Activated effector memory CD4-positive, alpha-beta T cell treated with Interleukin-2 at 50 U/mL for 16 hours (primary cell): ENCODE results near the gene GABRG3.

Experiments used
- DNase-seq: peaks from one replicate; pipeline ENCODE4 v3.0.0-alpha.2; 2020

Gene GABRG3

DNA sequence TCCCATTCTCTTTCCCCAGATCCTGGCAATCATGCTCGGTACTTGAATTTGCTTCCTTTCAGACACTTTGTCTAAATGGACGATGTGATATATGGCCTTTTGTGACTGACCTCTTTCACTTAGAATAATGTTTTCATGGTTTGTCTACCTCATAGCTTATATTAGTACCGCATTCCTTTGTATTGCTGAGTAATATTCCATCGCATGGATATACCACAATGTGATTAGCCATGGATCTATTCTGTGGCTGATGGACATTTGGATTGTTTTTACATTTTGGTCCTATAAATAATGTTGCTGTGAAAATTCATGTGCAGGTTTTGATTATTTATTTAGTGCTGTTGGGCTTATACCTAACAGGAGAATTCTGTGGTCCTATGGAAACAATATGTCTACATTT lies 458.6 kb downstream of the GABRG3 start:
- no peak for DNase-seq

DNA sequence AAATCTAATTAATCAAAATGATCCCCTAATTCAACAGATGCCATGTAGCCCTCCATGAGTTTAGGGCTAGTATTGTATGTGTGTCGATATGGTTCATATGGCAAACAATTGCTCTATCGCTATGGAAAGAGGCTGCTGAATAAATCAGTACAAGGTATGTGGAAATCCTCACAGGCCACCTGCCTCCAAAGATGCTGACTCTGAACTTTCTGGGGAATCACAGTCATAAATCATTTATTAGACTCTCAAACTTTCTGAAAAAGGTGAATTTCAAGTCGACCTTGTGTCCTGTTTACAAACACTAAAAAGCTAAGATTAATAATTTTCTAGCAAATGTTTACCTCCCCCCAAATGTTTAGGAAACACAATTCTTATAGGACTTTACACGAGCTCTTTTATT lies 462.6 kb downstream of the GABRG3 start:
- DNase-seq: no peak

DNA sequence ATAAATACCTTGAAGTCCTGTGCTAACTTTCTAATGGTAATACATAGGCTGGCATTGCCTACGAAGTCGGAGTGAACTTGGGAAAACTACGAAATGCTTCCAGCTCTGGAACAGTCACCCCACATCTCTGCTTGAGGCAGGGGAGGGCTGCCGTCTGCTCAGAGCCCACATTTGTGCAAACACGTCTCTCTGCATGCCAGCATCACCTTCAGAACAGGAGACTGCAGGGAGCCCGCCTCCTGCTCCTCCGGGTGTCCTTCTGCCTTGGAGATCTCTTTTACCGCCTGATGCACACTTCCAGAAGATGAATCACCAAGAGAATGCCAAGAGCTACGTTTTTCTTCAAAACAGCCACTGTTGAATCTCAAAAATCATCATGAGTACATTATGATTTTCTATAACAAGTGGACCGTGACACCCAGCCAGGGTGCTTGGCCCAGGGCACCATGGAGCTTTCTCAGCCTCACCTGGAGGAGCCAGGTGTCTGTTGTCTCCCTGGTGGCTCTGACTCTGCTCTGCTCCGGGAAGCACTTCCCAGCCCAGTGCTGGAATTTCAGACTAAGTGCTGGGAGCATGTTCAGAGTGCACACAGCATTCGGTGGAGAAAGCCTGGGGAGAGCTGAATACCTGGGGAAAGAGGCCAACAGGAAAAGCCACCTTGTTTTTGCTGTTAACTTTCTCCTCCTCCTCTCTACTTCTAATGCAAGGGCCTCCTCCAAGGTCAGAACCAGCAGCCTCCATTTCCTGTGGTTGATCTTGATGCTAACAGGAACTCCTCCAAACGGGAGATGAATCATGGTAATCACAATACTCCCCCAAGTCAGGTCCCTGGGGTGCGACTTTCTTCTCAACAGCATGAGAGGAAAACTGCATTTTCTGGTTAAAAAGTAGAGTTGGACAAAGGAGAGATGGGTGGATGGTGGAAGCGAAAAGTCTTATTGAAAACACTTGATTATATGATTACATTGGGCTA lies 467.7 kb downstream of the GABRG3 start:
- DNase-seq: no peak

DNA sequence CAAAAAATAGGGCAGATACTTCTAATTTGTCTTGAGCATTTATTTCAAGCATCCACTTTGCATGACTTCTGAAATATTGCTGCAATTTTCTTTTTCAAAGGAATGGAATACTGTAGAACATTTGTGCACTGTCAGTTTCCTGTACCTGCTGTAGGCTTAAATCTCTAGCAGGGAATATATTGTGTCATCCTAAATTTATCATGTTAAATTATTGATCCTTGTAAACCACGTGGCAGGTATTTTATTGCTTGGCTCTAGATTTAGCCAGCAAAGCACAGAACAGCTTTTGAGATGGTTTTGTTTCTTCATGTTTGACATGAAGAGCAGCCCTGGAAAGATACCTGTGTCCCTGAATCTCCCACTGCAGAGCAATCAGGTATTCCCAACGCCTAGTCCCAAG lies 470.1 kb downstream of the GABRG3 start:
- DNase-seq: no peak

DNA sequence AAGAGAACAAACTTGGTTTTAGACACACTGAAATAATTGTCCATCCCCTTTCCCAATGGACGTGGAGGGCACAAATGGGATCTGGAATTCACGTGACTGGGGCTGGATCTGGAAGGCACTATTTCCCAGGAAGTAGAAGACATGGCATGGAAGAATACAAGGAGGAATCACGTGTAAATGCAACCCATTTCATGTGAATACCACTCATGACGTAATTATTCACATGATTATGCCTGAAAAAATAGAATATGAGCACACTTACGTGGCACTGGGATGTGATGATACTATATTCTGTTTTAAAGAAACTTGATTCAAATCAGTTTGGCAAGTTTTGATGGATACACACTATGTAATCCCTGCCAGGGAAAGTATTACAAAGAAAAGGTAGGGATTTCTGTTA lies 477.3 kb downstream of the GABRG3 start:
- no peak for DNase-seq

DNA sequence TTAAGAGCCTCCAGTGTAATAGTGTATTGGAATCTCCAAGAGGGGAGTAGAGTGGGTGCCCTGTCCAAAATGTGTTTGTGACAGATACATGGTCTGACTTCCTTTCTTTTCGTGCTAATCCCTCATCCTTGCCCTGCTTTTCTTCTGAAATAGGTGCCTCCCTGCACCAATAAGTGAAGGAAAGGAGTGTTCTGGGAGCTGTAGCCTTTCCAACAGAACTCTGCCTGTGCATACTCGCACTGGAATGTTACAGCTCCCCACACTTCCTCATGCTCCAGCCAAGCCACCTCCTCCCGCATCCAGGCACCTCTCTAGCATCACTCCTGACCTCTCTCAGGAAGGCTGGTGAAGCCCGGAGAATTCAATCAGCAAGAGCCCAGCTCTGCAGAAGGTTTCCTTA lies 478.0 kb downstream of the GABRG3 start:
- no peak for DNase-seq

DNA sequence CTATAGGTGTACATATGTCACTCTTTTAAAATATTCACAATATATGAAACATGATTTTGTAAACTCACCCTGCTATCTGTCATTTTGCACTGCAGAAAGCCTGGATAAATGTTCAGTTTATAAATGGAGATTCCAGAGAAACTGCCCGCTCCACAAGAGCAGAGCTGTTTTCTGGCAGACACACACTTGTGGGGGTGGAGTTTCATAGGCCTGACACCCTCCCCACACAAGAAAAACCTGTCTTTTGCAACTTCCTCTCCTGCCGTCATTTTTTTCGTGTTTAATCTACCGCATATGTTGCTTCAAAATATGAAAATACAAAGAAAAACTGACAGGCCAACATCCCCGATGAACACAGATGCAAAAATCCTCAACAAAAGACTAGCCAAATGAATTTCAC lies 479.0 kb downstream of the GABRG3 start:
- DNase-seq: no peak

DNA sequence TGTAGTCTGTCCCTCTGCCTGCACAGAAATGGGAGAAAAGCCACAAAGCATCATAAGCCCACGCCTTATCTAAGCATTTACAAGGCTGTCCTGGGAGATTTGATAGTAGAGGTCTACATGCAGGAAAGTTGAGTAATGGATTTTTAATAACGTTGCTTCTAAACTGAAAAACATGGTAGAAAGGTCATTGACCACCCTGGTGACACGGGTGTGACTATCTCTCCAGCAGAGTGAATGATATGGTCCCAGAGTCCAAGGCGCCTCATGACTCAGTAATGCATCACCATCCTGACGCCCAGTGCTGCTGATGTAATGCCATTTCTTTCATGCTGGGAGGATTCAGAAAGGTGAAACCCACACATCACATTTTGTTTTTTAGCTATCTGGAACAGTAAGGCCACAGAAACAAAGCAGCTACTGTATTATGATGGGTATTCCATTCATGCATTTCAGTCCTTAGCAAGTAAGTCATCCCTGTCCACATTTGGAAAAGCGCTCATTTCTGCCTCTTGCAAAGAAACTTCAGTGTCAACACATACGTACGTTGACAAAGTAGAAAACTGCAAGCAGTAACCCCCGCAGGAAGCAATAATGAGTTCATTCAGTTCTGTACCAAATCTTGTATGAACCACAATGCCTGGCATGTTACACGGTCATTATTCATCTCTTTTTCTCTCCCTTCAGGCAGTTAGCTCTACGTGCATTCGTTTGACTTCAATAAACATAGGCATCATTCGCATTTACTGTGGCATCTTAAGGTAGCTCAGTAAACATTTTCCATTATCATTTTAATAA lies 483.5 kb downstream of the GABRG3 start:
- no peak for DNase-seq

DNA sequence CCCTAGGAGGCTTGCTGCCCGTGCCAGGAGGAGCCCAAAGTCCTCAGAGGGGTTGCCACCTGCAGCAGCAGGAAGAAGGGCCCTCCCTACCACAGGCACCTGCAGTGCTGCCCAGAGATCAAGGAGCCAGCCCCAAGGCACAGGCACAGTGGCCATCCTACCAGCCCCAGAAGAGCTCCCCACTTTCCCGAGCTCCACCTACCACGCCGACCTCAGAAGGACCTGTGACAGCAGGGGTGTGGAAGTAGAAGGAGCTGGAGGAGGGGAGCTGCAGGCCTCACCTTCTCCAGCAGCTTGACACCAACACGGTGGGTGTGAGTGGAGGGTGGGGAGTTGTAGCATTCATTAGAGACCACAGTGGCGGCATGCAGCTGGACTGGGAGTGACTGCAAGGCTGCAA lies 485.8 kb downstream of the GABRG3 start:
- no peak for DNase-seq

DNA sequence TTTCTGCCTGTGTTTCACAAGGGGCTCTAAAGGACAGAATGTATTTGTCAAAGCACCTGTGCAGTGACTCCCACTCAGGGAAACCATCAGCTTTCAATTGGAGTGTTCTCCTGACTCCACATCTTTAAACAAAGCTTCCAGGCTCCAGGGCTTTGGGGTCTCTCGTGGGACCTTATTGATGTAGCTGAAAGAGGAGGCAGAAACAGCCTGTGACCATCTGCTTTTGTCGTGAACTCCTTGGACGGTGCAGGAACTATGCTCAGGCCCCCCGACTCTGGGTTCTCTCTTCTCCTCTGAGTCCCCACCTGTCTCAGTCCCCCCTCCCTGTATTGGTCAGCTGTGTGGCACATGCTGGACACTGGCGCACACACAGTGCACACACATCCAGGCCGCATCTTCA lies 486.8 kb downstream of the GABRG3 start:
- no peak for DNase-seq

DNA sequence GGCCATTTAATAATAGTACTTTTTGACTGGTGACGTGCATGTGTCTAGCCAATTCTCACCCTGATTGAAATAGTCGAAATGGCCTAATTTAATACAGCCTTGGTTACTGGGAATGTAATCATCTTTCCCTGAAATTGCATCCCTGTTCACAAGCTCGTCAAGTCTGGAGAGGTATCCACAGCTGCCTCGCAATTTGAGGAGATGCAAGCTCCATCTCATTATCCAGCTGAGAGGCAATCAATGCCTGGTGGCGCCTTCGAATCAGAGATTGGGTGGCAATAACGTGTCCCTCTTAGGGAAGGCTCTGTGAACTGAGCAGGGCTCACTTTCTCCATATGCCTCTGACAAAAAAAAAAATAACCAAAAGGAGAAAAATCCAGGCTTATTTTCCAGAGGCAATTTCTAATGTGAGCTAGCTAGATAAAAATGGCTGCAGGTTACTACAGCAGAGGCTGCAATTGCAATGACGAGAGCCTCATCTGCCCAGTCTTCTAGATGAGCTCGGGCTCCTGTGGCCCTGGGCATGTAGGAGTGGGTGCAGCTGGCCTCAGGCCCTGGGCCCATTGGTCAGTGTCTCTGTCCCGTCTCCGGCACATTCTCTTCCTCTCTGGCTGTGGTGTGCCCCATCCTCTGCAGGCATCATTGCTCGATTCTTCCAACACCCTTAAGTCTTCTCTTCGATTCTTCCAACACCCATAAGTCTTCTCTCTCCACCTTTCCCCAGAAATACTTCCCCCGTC lies 487.5 kb downstream of the GABRG3 start:
- no peak for DNase-seq

DNA sequence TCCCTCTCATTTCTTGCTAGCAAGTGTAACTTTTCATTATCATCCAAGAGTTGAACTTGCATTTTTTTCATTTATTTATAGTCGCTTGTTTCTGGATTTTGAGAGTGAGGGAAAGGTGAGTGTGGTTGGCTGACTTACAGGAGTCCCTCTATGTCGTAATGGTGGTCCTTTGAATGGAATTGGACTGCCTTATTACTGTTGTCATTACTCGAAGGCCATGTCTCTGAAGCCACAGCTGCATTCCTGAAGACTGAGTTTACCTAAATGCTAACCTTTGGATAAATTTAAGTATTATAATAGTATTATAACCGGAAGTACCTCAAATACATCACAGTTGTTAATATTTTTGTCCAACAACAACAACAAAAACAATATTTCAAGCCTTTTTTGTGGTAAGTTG lies 488.9 kb downstream of the GABRG3 start:
- no peak for DNase-seq

DNA sequence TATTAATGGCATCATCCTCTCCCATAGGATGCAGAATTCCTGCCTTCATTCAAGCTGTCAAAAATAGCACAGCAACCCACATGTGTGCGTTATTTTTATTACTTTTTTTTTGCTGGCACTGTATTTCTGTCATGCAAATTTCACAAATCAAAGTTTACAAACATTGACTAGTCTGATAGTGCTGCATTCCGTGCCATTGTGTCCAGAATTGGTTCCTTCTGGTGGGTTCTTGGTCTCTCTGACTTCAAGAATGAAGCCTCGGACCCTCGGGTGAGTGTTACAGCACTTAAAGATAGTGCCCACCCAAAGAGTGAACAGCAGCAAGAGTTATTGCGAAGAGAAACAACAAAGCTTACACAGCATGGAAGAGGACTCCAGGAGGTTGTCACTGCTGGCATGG lies 490.2 kb downstream of the GABRG3 start:
- DNase-seq: no peak

DNA sequence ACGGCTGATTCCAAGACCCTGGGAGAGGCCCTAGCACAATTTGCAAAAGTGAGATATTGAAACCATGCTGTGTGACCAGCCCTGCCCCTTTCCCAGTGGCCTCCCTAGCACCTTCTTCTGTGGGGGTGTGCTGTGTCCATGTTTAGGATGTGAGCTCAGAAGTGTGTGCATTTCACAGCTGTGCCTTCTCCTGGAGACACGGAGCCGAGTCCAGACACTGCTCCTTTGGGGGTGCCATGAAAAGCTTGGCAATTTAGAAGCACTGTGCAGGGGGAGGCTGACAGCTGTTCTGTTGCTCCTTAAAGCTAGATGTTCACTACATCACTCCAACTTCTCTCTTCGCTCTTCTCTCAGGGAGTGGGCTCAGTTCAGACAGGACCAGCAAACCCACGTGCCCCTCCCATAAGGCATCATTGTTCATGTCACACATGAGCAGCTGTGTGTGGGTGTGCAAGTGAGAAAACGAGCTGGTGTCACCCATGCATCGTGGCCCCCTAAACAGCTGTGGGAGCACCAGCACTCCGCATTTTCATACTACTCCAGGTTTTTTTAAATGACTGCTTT lies 492.6 kb downstream of the GABRG3 start:
- no peak for DNase-seq

DNA sequence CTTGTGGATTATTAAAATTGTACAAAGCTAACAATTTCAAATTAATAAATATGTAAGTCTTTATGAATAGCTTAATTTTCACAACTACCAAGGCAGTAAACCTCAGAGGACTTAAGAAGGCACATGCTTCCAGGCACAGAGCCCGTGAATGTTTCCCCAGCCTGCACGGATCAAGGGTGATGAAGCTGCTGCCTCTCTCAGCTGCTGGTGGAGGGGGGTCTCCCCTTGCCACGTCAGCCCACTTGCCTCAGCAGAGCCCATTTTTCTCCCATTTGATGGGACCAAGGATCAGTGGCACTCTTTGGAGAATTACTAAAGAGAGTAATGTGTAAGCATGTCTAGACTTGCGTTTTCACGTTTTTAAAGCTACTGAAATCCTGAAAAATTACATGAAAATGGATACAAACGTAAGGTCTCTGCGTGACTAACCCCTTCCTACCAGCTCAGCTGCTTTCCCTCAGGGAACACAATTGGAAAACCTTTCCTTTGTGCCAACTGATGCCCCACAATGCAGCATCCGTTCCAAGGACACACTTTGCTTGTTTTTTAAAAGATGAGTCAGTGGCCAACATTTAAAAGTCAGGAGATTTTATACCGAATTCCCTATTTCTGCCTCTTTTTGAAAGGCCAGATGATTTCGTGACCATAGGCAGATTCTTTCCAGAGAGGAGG lies 494.1 kb downstream of the GABRG3 start:
- no peak for DNase-seq

DNA sequence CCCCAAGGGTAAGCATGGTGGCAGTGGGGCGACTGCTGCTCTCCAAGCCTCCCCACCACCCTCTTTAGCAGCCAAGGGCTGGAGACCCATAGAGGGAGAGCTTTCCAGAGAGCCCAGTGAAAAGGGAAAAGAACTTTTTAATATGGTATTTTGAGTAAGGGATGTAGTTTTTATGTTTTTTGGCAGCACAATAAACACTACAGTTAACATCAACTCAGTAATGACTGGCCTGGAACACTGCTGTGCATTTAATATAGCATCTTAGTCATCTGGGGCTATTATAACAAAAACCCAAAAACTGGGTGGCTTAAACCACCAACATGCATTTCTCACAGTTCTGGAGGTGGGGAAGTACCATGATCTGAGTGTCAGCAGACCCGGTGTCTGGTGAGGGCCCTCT lies 495.8 kb downstream of the GABRG3 start:
- no peak for DNase-seq

DNA sequence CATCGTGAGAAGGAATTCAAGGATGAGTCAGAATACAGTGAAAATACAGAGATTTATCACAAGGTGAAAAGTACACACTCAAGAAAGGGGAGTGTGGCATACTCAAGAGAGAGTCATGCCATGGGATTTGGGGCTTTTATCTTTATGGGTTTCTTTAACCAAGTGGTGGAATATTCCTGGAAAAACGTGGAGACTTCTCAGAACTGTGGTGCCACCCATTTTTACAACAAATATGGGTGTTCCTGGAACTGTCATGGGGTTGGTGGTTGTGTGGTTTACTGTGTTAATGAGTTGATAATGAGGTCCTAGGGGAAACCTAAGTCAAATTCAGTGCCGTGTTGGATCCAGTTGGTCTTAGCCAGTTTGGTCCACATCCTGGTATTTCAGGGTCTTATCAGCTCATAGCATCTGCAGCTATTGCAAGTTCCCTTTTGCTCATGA lies 497.2 kb downstream of the GABRG3 start:
- no peak for DNase-seq

DNA sequence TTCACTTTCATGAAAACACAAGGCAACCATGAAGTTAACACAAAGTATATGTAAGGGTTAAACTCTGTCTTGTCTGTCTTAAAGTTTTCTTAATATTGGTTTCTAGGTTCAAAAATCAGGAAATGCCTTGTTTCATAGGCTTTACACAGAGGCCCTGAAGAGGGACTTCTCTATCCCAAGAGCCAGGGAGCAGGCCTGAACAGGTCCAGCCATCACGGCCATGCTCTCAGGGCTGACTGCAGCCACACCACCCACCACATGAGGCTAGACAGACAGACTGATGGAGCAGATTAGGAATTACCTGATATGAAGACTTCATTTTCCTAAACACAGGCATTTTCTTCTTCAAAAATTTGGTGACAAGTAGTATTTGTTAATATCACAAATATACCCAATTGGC lies 502.9 kb downstream of the GABRG3 start:
- no peak for DNase-seq

DNA sequence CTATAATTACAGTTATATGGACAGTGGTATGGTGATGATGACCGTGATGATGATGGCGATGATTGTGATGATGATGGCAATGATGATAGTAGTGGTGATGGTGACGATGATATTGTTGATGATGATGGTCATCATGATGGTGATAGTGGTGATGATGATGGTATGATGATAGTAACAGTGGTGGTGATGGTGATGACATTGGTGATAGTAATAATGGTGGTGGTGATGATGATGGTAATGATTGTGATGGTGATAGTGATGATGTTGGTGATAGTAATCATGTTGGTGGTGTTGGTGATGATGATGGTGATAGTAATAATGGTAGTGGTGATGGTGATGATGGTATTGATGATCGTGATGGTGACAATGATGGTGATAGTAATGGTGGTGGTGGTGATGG lies 504.4 kb downstream of the GABRG3 start:
- no peak for DNase-seq

DNA sequence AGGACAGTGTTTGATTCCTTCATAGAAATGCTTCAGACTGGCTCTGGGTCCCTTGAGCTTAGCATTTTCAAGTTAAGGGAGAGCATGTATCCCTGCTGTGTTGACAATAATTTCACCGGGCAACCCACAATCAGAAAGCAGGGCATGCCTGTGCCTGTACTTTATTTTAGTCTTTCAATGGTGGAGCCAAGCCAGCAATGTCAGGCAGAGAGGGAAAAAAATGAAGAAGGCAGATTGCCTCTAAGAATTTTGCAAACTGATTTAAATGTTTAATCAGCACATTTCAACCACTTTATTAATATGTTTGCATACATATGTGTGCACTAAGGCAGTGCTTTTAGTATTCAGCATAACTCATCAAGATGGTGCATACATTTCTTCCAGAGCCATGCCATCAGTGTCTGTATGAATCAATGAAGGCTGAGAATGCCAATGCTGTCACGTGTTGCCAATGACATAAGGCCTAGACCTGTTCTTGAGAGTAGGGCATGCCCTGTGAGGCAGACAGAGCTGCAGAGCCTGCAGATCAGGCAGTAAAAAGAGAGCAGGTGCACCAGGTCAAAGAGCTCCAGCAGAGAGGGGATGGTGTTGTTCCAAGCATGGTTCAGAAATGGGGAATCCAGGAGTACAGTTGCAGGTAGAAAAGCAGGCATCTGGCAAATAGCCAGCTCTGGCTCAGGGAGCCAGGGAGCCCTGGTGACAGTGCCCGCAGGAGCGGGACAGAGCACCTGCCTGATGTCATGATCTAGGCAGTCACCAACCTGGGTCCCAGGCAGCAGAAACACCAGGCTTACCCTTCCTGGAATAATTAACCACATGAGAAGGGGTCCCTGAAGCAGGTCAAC lies 508.5 kb downstream of the GABRG3 start:
- no peak for DNase-seq

DNA sequence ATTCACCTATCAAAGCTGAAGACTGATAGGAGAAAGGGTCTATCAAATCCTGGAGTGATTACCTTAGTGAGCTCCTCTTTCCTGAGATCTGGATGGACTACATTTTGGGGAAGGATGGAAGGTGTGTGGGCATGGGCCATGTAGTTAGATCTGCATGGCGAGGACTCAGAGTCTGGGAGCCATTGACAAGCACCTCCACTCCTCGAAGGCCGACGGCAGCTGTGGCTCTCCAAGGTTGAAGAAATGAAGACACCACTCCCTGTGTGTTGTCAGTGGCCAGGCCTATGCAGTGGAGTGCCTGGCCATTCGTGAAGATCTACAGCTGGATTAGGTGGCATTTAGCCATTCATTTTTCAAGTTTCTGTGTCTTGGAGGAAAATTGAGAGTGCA lies 509.2 kb downstream of the GABRG3 start:
- no peak for DNase-seq

DNA sequence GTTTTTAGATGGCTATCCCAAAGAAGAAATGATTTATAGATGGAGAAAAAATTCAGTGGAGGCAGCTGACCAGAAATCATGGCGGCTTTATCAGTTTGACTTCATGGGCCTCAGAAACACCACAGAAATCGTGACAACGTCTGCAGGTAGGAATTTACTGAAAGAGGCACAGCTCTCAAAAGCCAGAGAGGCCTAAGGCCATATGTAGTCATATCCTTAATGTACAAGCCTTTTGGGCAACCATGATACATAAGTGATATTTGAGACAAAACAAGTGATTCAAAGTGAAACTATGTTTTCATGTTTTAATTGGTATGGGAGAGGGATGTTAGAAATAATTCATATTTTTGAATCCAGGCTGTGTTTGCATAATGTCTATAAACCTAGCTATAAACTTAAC lies 509.7 kb downstream of the GABRG3 start:
- no peak for DNase-seq
